Measurements from ENCODE around the gene RPL13. TPM values are rescaled to one million over a fixed set of nuclear protein-coding genes. Genes with fewer than 3 reads are reported as not detected.

The RPL13 gene
- total and polyA plus RNA-seq, 3 donors from 2014 or later = 1,947 to 3,862 (median 1,952) TPM

GRCh38 chr16:89612415-89613166, 52.1 kb downstream of the RPL13 start:
- TF ChIP-seq, protein P1, sequence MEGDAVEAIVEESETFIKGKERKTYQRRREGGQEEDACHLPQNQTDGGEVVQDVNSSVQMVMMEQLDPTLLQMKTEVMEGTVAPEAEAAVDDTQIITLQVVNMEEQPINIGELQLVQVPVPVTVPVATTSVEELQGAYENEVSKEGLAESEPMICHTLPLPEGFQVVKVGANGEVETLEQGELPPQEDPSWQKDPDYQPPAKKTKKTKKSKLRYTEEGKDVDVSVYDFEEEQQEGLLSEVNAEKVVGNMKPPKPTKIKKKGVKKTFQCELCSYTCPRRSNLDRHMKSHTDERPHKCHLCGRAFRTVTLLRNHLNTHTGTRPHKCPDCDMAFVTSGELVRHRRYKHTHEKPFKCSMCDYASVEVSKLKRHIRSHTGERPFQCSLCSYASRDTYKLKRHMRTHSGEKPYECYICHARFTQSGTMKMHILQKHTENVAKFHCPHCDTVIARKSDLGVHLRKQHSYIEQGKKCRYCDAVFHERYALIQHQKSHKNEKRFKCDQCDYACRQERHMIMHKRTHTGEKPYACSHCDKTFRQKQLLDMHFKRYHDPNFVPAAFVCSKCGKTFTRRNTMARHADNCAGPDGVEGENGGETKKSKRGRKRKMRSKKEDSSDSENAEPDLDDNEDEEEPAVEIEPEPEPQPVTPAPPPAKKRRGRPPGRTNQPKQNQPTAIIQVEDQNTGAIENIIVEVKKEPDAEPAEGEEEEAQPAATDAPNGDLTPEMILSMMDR (IDR thresholded peaks at IDR 0.05) = no peak
- no peak for TF ChIP-seq POLR2A (IDR thresholded peaks at IDR 0.05)

GRCh38 chr16:89613231-89613953, 52.9 kb downstream of the RPL13 start, which contains the start of gene DPEP1:
Gene DPEP1, plus strand, starts transcription at chr16:89613642. Its CDS starts 16,769 bp downstream, at chr16:89630411.
- WGBS, 2 donors = 70 to 78% methylated on average over 13 to 19 of the region's 19 CpGs
- intact Hi-C loops (cut with DNase I; ENCODE audit: low total_unique reads) = no loop called here
- Histone ChIP-seq H3K27ac (no peak within 1 kb of the TSS), H3K4me1 (no peaks in the 10 kb centered on the region), H3K4me3 (no peak within 1 kb of the TSS), H3K36me3 (ENCODE audit: low read depth, missing control alignments) (no peaks in the 10 kb centered on the region), H3K27me3 (no peaks in the 10 kb centered on the region), H3K9me3 (no peaks in the 10 kb centered on the region)
- TF ChIP-seq, protein P1 (IDR thresholded peaks at IDR 0.05) = no peak
- TF ChIP-seq POLR2A (IDR thresholded peaks at IDR 0.05) = no peak
- no peak for DNase-seq

More at GRCh38 chr16:89612415-89613166, 52.1 kb downstream of the RPL13 start:
- no peaks in the 10 kb centered on the region for H3K27me3 ChIP-seq
- no peaks in the 10 kb centered on the region for H3K36me3 ChIP-seq (ENCODE audit: low read depth, missing control alignments)
- no peak overlapping the region for H3K4me3 ChIP-seq
- no peak for DNase-seq
- WGBS, 2 donors = 84 to 85% methylated on average over 20 of the region's 20 CpGs
- no peaks in the 10 kb centered on the region for H3K4me1 ChIP-seq
- intact Hi-C loops (cut with DNase I; ENCODE audit: low total_unique reads) = no loop called here
- H3K9me3 ChIP-seq = no peaks in the 10 kb centered on the region
- no peak overlapping the region for H3K27ac ChIP-seq

GRCh38 chr16:89613954-89614459, 53.5 kb downstream of the RPL13 start:
- no peaks in the 10 kb centered on the region for H3K27me3 ChIP-seq
- intact Hi-C loops (cut with DNase I; ENCODE audit: low total_unique reads) = no loop called here
- no peaks in the 10 kb centered on the region for H3K9me3 ChIP-seq
- no peak overlapping the region for H3K4me3 ChIP-seq
- 90% methylated on average over 13 to 22 of the region's 22 CpGs for WGBS, 2 donors
- H3K27ac ChIP-seq = no peak overlapping the region
- H3K36me3 ChIP-seq (ENCODE audit: low read depth, missing control alignments) = no peaks in the 10 kb centered on the region
- DNase-seq = no peak
- H3K4me1 ChIP-seq = no peaks in the 10 kb centered on the region
- TF ChIP-seq, protein P1 (IDR thresholded peaks at IDR 0.05) = no peak
- no peak for TF ChIP-seq POLR2A (IDR thresholded peaks at IDR 0.05)

Small RNA genes within 50 kb of the gene (small RNA-seq; reads per million reads assigned to genes)
- gene SNORD68 = 0 reads per million in 2 donors

Other genes starting within 250 kb of the RPL13 start
- 100 to 1,000 TPM; 150 to 187 TPM for gene ANKRD11, start 70.1 kb upstream of the RPL13 start, total RNA-seq
- 49.7 TPM for gene ANKRD11, start 70.1 kb upstream of the RPL13 start, polyA plus RNA-seq (ENCODE audit: insufficient read depth, low read depth, low replicate concordance)
- gene SPG7, start 52.3 kb upstream of the RPL13 start, total RNA-seq = 100 to 1,000 TPM; 275 to 307 TPM
- gene SPG7, start 52.3 kb upstream of the RPL13 start, polyA plus RNA-seq (ENCODE audit: insufficient read depth, low read depth, low replicate concordance) = 97.9 TPM
- gene CPNE7, start 15.1 kb downstream of the RPL13 start, total RNA-seq = 10 to 100 TPM; 12.5 to 15.0 TPM
- gene CPNE7, start 15.1 kb downstream of the RPL13 start, polyA plus RNA-seq (ENCODE audit: insufficient read depth, low read depth, low replicate concordance) = 3.3 TPM
- 100 to 1,000 TPM; 125 to 256 TPM for gene DPEP1, start 53.0 kb downstream of the RPL13 start, total RNA-seq
- 105 TPM for gene DPEP1, start 53.0 kb downstream of the RPL13 start, polyA plus RNA-seq (ENCODE audit: insufficient read depth, low read depth, low replicate concordance)
- gene CHMP1A, start 97.0 kb downstream of the RPL13 start, total RNA-seq = 100 to 1,000 TPM; 106 to 123 TPM
- 90.0 TPM for gene CHMP1A, start 97.0 kb downstream of the RPL13 start, polyA plus RNA-seq (ENCODE audit: insufficient read depth, low read depth, low replicate concordance)
- gene SPATA33, start 97.2 kb downstream of the RPL13 start, total RNA-seq = 10 to 100 TPM; 45.8 to 85.0 TPM
- gene SPATA33, start 97.2 kb downstream of the RPL13 start, polyA plus RNA-seq (ENCODE audit: insufficient read depth, low read depth, low replicate concordance) = 201 TPM
- gene CDK10, start 126.0 kb downstream of the RPL13 start, total RNA-seq = 10 to 100 TPM; 77.1 to 88.3 TPM
- 68.0 TPM for gene CDK10, start 126.0 kb downstream of the RPL13 start, polyA plus RNA-seq (ENCODE audit: insufficient read depth, low read depth, low replicate concordance)
- 10 to 100 TPM; 13.9 to 14.4 TPM for gene SPATA2L, start 141.0 kb downstream of the RPL13 start, total RNA-seq
- gene SPATA2L, start 141.0 kb downstream of the RPL13 start, polyA plus RNA-seq (ENCODE audit: insufficient read depth, low read depth, low replicate concordance) = 4.9 TPM
- gene VPS9D1, start 160.2 kb downstream of the RPL13 start, total RNA-seq = 10 to 100 TPM; 22.4 to 25.0 TPM
- 26.9 TPM for gene VPS9D1, start 160.2 kb downstream of the RPL13 start, polyA plus RNA-seq (ENCODE audit: insufficient read depth, low read depth, low replicate concordance)
- gene ZNF276, start 160.9 kb downstream of the RPL13 start, total RNA-seq = 10 to 100 TPM; 37.8 to 48.4 TPM
- gene ZNF276, start 160.9 kb downstream of the RPL13 start, polyA plus RNA-seq (ENCODE audit: insufficient read depth, low read depth, low replicate concordance) = 31.0 TPM